H1 (cell line): ENCODE results near the gene ZNF683. TPM values are rescaled to one million over a fixed set of nuclear protein-coding genes. Genes with fewer than 3 reads are reported as not detected.
A peak's percentile ranks its signal among the peaks of the same experiment; 100 is the strongest.

Experiments used
- CTCF ChIA-PET: fragments of 300-600 bp; sonication (Branson Sonifier 250); formaldehyde crosslinking; loops from one replicate; lab custom pipeline; 2021; ENCODE audit not compliant: partially characterized antibody; lab: Charles Lee
- POLR2A ChIA-PET: fragments of 300-600 bp; sonication (Branson Sonifier 250); formaldehyde crosslinking; loops from one replicate; lab custom pipeline; 2021; ENCODE audit warnings: inconsistent platforms; ENCODE audit not compliant: partially characterized antibody; lab: Charles Lee
- DNase-seq, 2 experiments: peaks; one replicate each; pipeline versions ENCODE4 v3.0.0 to v3.0.0-alpha.2; 2010 to 2022; ENCODE audit warnings: low spot score in 2 of 2, low read depth in 1 of 2, mixed read lengths in 1 of 2
- FAIRE-seq: peaks from 2 replicates; lab custom pipeline; 2011; peaks lifted over from hg19 to GRCh38; lab: Jason Lieb, UNC
- H2AFZ ChIP-seq: 2 replicates; pipeline ENCODE4 v1.8.1; 2012; ENCODE audit warnings: low read length, inconsistent platforms
- H2AK5ac ChIP-seq: 2 replicates; pipeline ENCODE4 v1.6.1; 2013; ENCODE audit warnings: low read depth, low read length
- H2BK120ac ChIP-seq: replicated peaks from 2 replicates; pipeline ENCODE3; 2013; ENCODE audit warnings: low read depth, low read length, inconsistent platforms
- H2BK12ac ChIP-seq: 2 replicates; pipeline ENCODE4 v1.6.1; 2013; ENCODE audit warnings: low read depth, low read length
- H2BK15ac ChIP-seq: 2 replicates; pipeline ENCODE4 v1.6.1; 2013; ENCODE audit warnings: low read length
- H2BK20ac ChIP-seq: 2 replicates; pipeline ENCODE4 v1.6.1; 2013; ENCODE audit warnings: low read length
- H2BK5ac ChIP-seq: 2 replicates; pipeline ENCODE4 v1.6.1; 2013; ENCODE audit warnings: low read depth, low read length
- H3K14ac ChIP-seq: 2 replicates; pipeline ENCODE4 v1.6.1; 2013; ENCODE audit warnings: inconsistent platforms; ENCODE audit not compliant: insufficient read length
- H3K18ac ChIP-seq: 2 replicates; pipeline ENCODE4 v1.6.1; 2013; ENCODE audit warnings: low read length; ENCODE audit errors: extremely low read depth
- H3K23ac ChIP-seq: 2 replicates; pipeline ENCODE4 v1.6.1; 2013; ENCODE audit warnings: inconsistent platforms; ENCODE audit not compliant: insufficient read length
- H3K23me2 ChIP-seq: 2 replicates; pipeline ENCODE4 v1.6.1; 2013; ENCODE audit warnings: low read depth, low read length
- H3K27ac ChIP-seq: 2 replicates; pipeline ENCODE4 v1.6.1; 2011; ENCODE audit warnings: low read depth, low read length, inconsistent platforms
- H3K27me3 ChIP-seq, 4 experiments: replicated peaks in 1 of 4; 1 replicate in 1 of 4; 2 replicates in 3 of 4; pipeline versions ENCODE4 v1.6.1 to v1.8.1; 2011 to 2013; ENCODE audit warnings: low read length in 3 of 4, mild to moderate bottlenecking in 3 of 4, inconsistent platforms in 2 of 4, mixed read lengths in 2 of 4, moderate library complexity in 1 of 4; ENCODE audit not compliant: control insufficient read depth in 3 of 4, insufficient read depth in 3 of 4; ENCODE audit errors: extremely low read depth in 1 of 4
- H3K36me3 ChIP-seq, 4 experiments: 2 replicates each; pipeline versions ENCODE4 v1.6.1 to v1.8.1; 2011 to 2013; ENCODE audit warnings: mild to moderate bottlenecking in 4 of 4, low read length in 3 of 4, moderate library complexity in 2 of 4, control low read depth in 1 of 4, inconsistent platforms in 1 of 4; ENCODE audit not compliant: insufficient read depth in 4 of 4, control insufficient read depth in 2 of 4
- H3K4ac ChIP-seq: replicated peaks from 2 replicates; pipeline ENCODE3; 2013; ENCODE audit warnings: low read length, low read depth, mixed read lengths, inconsistent platforms; ENCODE audit not compliant: insufficient read length
- H3K4me1 ChIP-seq, 4 experiments: replicated peaks in 1 of 4; 1 replicate in 1 of 4; 2 replicates in 3 of 4; pipeline versions ENCODE4 v1.6.1 to v1.8.1; 2011 to 2013; ENCODE audit warnings: low read length in 3 of 4, inconsistent platforms in 2 of 4, mixed read lengths in 1 of 4; ENCODE audit not compliant: insufficient read depth in 4 of 4, control insufficient read depth in 3 of 4
- H3K4me2 ChIP-seq, 2 experiments: 2 replicates each; pipeline versions ENCODE4 v1.6.1 to v1.8.1; 2011 to 2013; ENCODE audit warnings: low read depth in 2 of 2, low read length in 2 of 2, control low read depth in 1 of 2, inconsistent platforms in 1 of 2, mild to moderate bottlenecking in 1 of 2; ENCODE audit not compliant: insufficient read depth in 1 of 2
- H3K4me3 ChIP-seq, 4 experiments: fragments of 200-600, 300-600 bp in 1 of 4; sonication (generic), shearing (Covaris generic), sonication (Bioruptor Twin) in 1 of 4; 2 replicates each; pipeline versions ENCODE4 v1.5.1 to v1.8.1; 2011 to 2016; ENCODE audit warnings: low read length in 4 of 4, low read depth in 3 of 4, control low read depth in 2 of 4, inconsistent platforms in 2 of 4, mild to moderate bottlenecking in 2 of 4, mixed read lengths in 1 of 4, moderate library complexity in 1 of 4; ENCODE audit not compliant: insufficient read depth in 2 of 4; ENCODE audit errors: extremely low read depth in 1 of 4
- H3K56ac ChIP-seq: replicated peaks from 2 replicates; pipeline ENCODE3; 2013; ENCODE audit warnings: low read depth, mild to moderate bottlenecking, mixed read lengths, low read length, inconsistent platforms; ENCODE audit not compliant: insufficient read length
- H3K79me1 ChIP-seq: 2 replicates; pipeline ENCODE4 v1.6.1; 2013; ENCODE audit warnings: low read depth, low read length, control low read depth
- H3K79me2 ChIP-seq, 2 experiments: 2 replicates each; pipeline versions ENCODE4 v1.6.1 to v1.8.1; 2012 to 2013; ENCODE audit warnings: low read length in 2 of 2, mild to moderate bottlenecking in 2 of 2, inconsistent platforms in 1 of 2; ENCODE audit not compliant: insufficient read depth in 2 of 2, control insufficient read depth in 1 of 2
- H3K9ac ChIP-seq, 4 experiments: replicated peaks in 1 of 4; 1 replicate in 1 of 4; 2 replicates in 3 of 4; pipeline versions ENCODE4 v1.6.1 to v1.8.1; 2011 to 2013; ENCODE audit warnings: low read depth in 3 of 4, low read length in 3 of 4, control low read depth in 2 of 4, mild to moderate bottlenecking in 2 of 4, moderate library complexity in 2 of 4, inconsistent platforms in 1 of 4; ENCODE audit errors: extremely low read depth in 1 of 4
- H3K9me3 ChIP-seq, 2 experiments: 2 replicates each; pipeline versions ENCODE4 v1.6.1 to v1.8.1; 2012 to 2013; ENCODE audit warnings: mild to moderate bottlenecking in 2 of 2, moderate library complexity in 2 of 2, control low read depth in 1 of 2, inconsistent platforms in 1 of 2, low read depth in 1 of 2, low read length in 1 of 2, mixed read lengths in 1 of 2; ENCODE audit not compliant: insufficient read depth in 2 of 2
- H4K20me1 ChIP-seq, 2 experiments: replicated peaks in 1 of 2; 2 replicates each; pipeline versions ENCODE3 to v1.8.1; 2011 to 2013; ENCODE audit warnings: inconsistent platforms in 2 of 2, low read length in 2 of 2, mild to moderate bottlenecking in 1 of 2; ENCODE audit not compliant: insufficient read depth in 2 of 2, control insufficient read depth in 1 of 2
- H4K5ac ChIP-seq: 2 replicates; pipeline ENCODE4 v1.6.1; 2013; ENCODE audit warnings: low read length, low read depth, mixed read lengths, inconsistent platforms; ENCODE audit not compliant: insufficient read length
- H4K8ac ChIP-seq: 2 replicates; pipeline ENCODE4 v1.8.0; 2013; ENCODE audit warnings: mild to moderate bottlenecking, moderate library complexity, low read length, inconsistent platforms; ENCODE audit not compliant: insufficient read depth; ENCODE audit errors: extremely low read depth
- H4K91ac ChIP-seq: replicated peaks from 2 replicates; pipeline ENCODE3; 2013; ENCODE audit warnings: low read length, mixed read lengths, inconsistent platforms; ENCODE audit not compliant: insufficient read length
- ATF2 ChIP-seq: IDR thresholded peaks from 2 replicates; pipeline ENCODE4 v1.6.1; 2012; ENCODE audit warnings: low read length, inconsistent platforms
- GABPA ChIP-seq: IDR thresholded peaks from 2 replicates; pipeline ENCODE4 v1.6.1; 2011; ENCODE audit warnings: mild to moderate bottlenecking, low read length, moderate library complexity, borderline replicate concordance; ENCODE audit not compliant: insufficient read depth
- JUND ChIP-seq: IDR thresholded peaks from 2 replicates; pipeline ENCODE4 v1.6.1; 2011; ENCODE audit warnings: mild to moderate bottlenecking, improper control_type of control experiment, low read length
- KDM4A ChIP-seq: IDR thresholded peaks from one replicate; pipeline ENCODE4 v1.7.1; 2012; ENCODE audit warnings: low read depth, mild to moderate bottlenecking, moderate library complexity, low read length, inconsistent platforms; ENCODE audit not compliant: severe bottlenecking
- KDM5A ChIP-seq: fragments of 200-600 bp; IDR thresholded peaks from 2 replicates; pipeline ENCODE4 v1.7.1; 2012; ENCODE audit warnings: mild to moderate bottlenecking, low read length, inconsistent platforms, mixed read lengths
- MAFK ChIP-seq: IDR thresholded peaks from 2 replicates; pipeline ENCODE4 v1.6.1; 2012; ENCODE audit warnings: low read depth, mild to moderate bottlenecking, improper control_type of control experiment, low read length
- SIX5 ChIP-seq: IDR thresholded peaks from 2 replicates; pipeline ENCODE4 v1.6.1; 2011; ENCODE audit warnings: mild to moderate bottlenecking, low read depth, low read length
- TAF1 ChIP-seq: IDR thresholded peaks from 2 replicates; pipeline ENCODE4 v1.6.1; 2011; ENCODE audit warnings: mild to moderate bottlenecking, low read depth, low read length
- TBP ChIP-seq: IDR thresholded peaks from 2 replicates; pipeline ENCODE4 v1.6.1; 2011; ENCODE audit warnings: low read depth, low read length, improper control_type of control experiment
- TCF12 ChIP-seq: IDR thresholded peaks from 2 replicates; pipeline ENCODE4 v1.6.1; 2011; ENCODE audit warnings: low read depth, mild to moderate bottlenecking, low read length
- TEAD4 ChIP-seq: IDR thresholded peaks from 2 replicates; pipeline ENCODE4 v1.6.1; 2012; ENCODE audit warnings: low read depth, low read length, inconsistent platforms, mixed read lengths
- WGBS, 2 experiments: shearing (Covaris generic) in 1 of 2; methylation state at CpG; one replicate each; pipeline versions ENCODE4 v1.1.6 to v1.1.7; 2013 to 2015; ENCODE audit warnings: low lambda C conversion rate in 2 of 2, mixed read lengths in 2 of 2, inconsistent platforms in 1 of 2, low coverage in 1 of 2, missing lambda C conversion rate in 1 of 2; ENCODE audit not compliant: insufficient replicate concordance in 2 of 2, insufficient coverage in 1 of 2, insufficient read length in 1 of 2; ENCODE audit errors: extremely low coverage in 1 of 2, missing lambda C conversion rate in 1 of 2; 5-methylcytosine and 5-hydroxymethylcytosine counted together
- polyA plus RNA-seq, 7 experiments: library from polyadenylated mRNA; depleted of rRNA in 3 of 7; stranded (reverse) in 5 of 7; unstranded in 2 of 7; fragments of >200 nt in 5 of 7; fragments of 200-250 nt in 2 of 7; gene quantifications; 1 replicate in 5 of 7; 2 replicates in 1 of 7; 4 replicates in 1 of 7; pipeline versions ENCODE4 v1.2.1 to v1.2.3, GENCODE V29; 2011 to 2013; ENCODE audit warnings: missing spikeins in 2 of 7, mixed read lengths in 2 of 7
- total RNA-seq: library from RNA; stranded (reverse); fragmentation: NEBNext Ultra II Directional; extraction: Animal tissue kit (Norgen Biotek cat#: 25700); gene quantifications from 2 replicates; pipeline ENCODE4 v1.2.1, GENCODE V29; 2021

Gene ZNF683
- total and polyA plus RNA-seq, 2 of the 8 experiments (the other 6 are each of a cell fraction or from before 2014, with no cell fraction given) = not detected

GRCh38 chr1:26408604-26409003 is 36.1 kb upstream of the ZNF683 start:
- ChIA-PET CTCF (interaction anchor here (0.7 to 3.2 kb wide), 5 partner anchors 8 to 235 kb away, joined by 3 to 22 read pairs (median 4); no protein-coding TSS in a partner anchor), POLR2A (interaction anchor here (0.7 to 8.6 kb wide), 13 partner anchors 10 to 723 kb away, joined by 3 to 166 read pairs (median 13); partner anchors contain the start of genes CATSPER4, DHDDS and HMGN2)
- WGBS, 2 experiments = 0% methylated on average over 12 of the region's 12 CpGs; no CpG with 5 or more reads in 1 of the 2 experiments
- TF ChIP-seq TCF12 (no peak), ATF2 (peak; percentile 72; the same call in 1 of the 2 replicates), TEAD4 (peak; percentile 95), TBP (no peak), TAF1 (peak; percentile 61; the same call in 1 of the 2 replicates), SIX5 (no peak), KDM5A (no peak), GABPA (no peak), MAFK (no peak), JUND (no peak), KDM4A (peak; percentile 23)

More at GRCh38 chr1:26408604-26409003, 36.1 kb upstream of the ZNF683 start:
- DNase-seq = peak in 1 of 2 experiments; percentile 97
- Histone ChIP-seq H3K4ac (no peak overlapping the region), H4K91ac (no peak overlapping the region), H3K79me2 (peaks cover 8 to 30% of the 10 kb centered on the region in 2 experiments; a peak in 3 of 4 replicates), H3K36me3 (peaks cover 0 to 25% (median 8%) of the 10 kb centered on the region in 4 experiments; a peak in 4 of 8 replicates), H3K4me3 (peak overlapping the region; percentile 41 to 78 (median 60); a peak in 6 of 8 replicates), H2BK20ac (no peak overlapping the region), H4K20me1 (peaks cover 0 to 1% of the 10 kb centered on the region in 2 experiments), H3K56ac (no peak overlapping the region), H4K8ac (no peak overlapping the region), H2BK12ac (no peak overlapping the region), H3K9me3 (no peaks in the 10 kb centered on the region), H3K27ac (no peak overlapping the region), H2BK120ac (no peak overlapping the region), H4K5ac (no peak overlapping the region), H2BK5ac (no peak overlapping the region), H2BK15ac (no peak overlapping the region), H3K23ac (no peak overlapping the region), H3K27me3 (no peaks in the 10 kb centered on the region), H2AFZ (no peak overlapping the region), H3K79me1 (no peaks in the 10 kb centered on the region; the same call in 1 of the 2 replicates), H3K9ac (no peak overlapping the region; a peak in 1 of 7 replicates), H3K23me2 (peaks cover 26% of the 10 kb centered on the region), H3K18ac (no peak overlapping the region; the same call in 1 of the 2 replicates), H3K14ac (no peak overlapping the region), H3K4me1 (peaks cover 0 to 20% (median 6%) of the 10 kb centered on the region in 4 experiments; a peak in 6 of 7 replicates), H3K4me2 (peak overlapping the region; percentile 92 to 96), H2AK5ac (no peak overlapping the region)
- FAIRE-seq = peak; percentile 72
